ENCODE results near the gene PDK2. TPM values are rescaled to one million over a fixed set of nuclear protein-coding genes. Genes with fewer than 3 reads are reported as not detected.

PDK2 gene
- total and polyA plus RNA-seq, 2 of the 4 experiments (the other 2 are of a cell fraction) = 26.7 to 104 TPM

- no peak overlapping the region for H3K4ac ChIP-seq (ENCODE audit: low read depth, low read length)
- no peak overlapping the region for H2BK120ac ChIP-seq (ENCODE audit: low read depth, low read length)
- H3K9me3 ChIP-seq (ENCODE audit: control insufficient read depth, insufficient read depth, low read length) = no peaks in the 10 kb centered on the region
- H3K4me3 ChIP-seq (ENCODE audit: insufficient read depth, low read depth, low read length) = no peak overlapping the region
- no peak overlapping the region for H2BK20ac ChIP-seq (ENCODE audit: low read depth, low read length)
- BruUV-seq (replicated peaks) = no TSS peak
- no peak for TF ChIP-seq MXI1 (IDR thresholded peaks at IDR 0.05; ENCODE audit: borderline replicate concordance, low read depth, low read length)
- TF ChIP-seq MAFK (IDR thresholded peaks at IDR 0.05; ENCODE audit: low read depth, low read length) = no peak
- no peak for TF ChIP-seq CTCF (conservative IDR thresholded peaks at IDR 0.05; ENCODE audit: low read depth, low read length)
- TF ChIP-seq POLR2A (IDR thresholded peaks at IDR 0.05; ENCODE audit: low read depth, low read length) = no peak
- TF ChIP-seq FOS (IDR thresholded peaks at IDR 0.05; ENCODE audit: low read depth, low read length) = no peak
- no peak for TF ChIP-seq NFE2L2 (IDR thresholded peaks at IDR 0.05; ENCODE audit: low read depth, low read length)
- TF ChIP-seq CEBPB (IDR thresholded peaks at IDR 0.05; ENCODE audit: low read depth, low read length) = no peak
- no peak for TF ChIP-seq BHLHE40 (IDR thresholded peaks at IDR 0.05; ENCODE audit: low read depth, low read length)
- TF ChIP-seq SMC3 (IDR thresholded peaks at IDR 0.05; ENCODE audit: low read depth, low read length) = no peak
- TF ChIP-seq RFX5 (IDR thresholded peaks at IDR 0.05; ENCODE audit: low read depth, low read length) = no peak
- no peak for TF ChIP-seq CHD1 (IDR thresholded peaks at IDR 0.05; ENCODE audit: low read depth, low read length)
- no peak for TF ChIP-seq MAZ (IDR thresholded peaks at IDR 0.05; ENCODE audit: borderline replicate concordance, low read depth, low read length)
- TF ChIP-seq RAD21 (IDR thresholded peaks at IDR 0.05; ENCODE audit: low read length) = no peak
- ChIA-PET CTCF (no interaction called here), POLR2A (ENCODE audit: unreplicated experiment) (no interaction called here)
- no CpG with 5 or more reads among the region's 6 CpGs for WGBS, 2 experiments (ENCODE audit: extremely low coverage in 2 of 2, insufficient read length in 1 of 2)
- dilution Hi-C loops (cut with HindIII; ENCODE audit: low sequenced_read_pairs, unreplicated experiment) = no loop called here
- H2BK5ac ChIP-seq (ENCODE audit: low read depth, low read length, poor library complexity, severe bottlenecking) = no peak overlapping the region
- H3K4me1 ChIP-seq (ENCODE audit: control insufficient read depth, insufficient read depth, low read length) = peaks cover 5% of the 10 kb centered on the region; the same call in 1 of the 2 replicates
- no peak overlapping the region for H3K18ac ChIP-seq (ENCODE audit: low read depth, low read length)
- peak overlapping the region; percentile 84 for H2AK9ac ChIP-seq (replicated peaks; ENCODE audit: low read depth, low read length, poor library complexity)
- no peaks in the 10 kb centered on the region; the same call in 1 of the 2 replicates for H4K20me1 ChIP-seq (ENCODE audit: insufficient read depth, low read length)
- no peak overlapping the region for H4K91ac ChIP-seq (ENCODE audit: insufficient read depth, low read depth, low read length)
- H3K9me1 ChIP-seq (ENCODE audit: insufficient read depth, low read length) = peaks cover 24% of the 10 kb centered on the region
- H3K27me3 ChIP-seq (ENCODE audit: control insufficient read depth, insufficient read depth, low read length) = no peaks in the 10 kb centered on the region
- intact Hi-C loops (cut with micrococcal nuclease) = no loop called here
- H2AFZ ChIP-seq (replicated peaks; ENCODE audit: low read length, poor library complexity) = no peak overlapping the region
- peaks cover 54% of the 10 kb centered on the region for H3K36me3 ChIP-seq (ENCODE audit: control insufficient read depth, insufficient read depth, low read length)
- no peak overlapping the region for H2BK15ac ChIP-seq (ENCODE audit: low read depth, low read length)
- no peak overlapping the region for H3K56ac ChIP-seq (ENCODE audit: extremely low read depth, insufficient read depth, low read length)
- no peak overlapping the region for H3K4me2 ChIP-seq (ENCODE audit: low read depth, low read length)
- no peak overlapping the region for H2AK5ac ChIP-seq (ENCODE audit: low read depth, low read length)
- no peak overlapping the region for H3K23ac ChIP-seq (ENCODE audit: low read depth, low read length)
- peaks cover 33 to 69% of the 10 kb centered on the region in 2 experiments for H3K79me1 ChIP-seq (ENCODE audit: low read depth in 1 of 2, low read length in 2 of 2)
- no peak overlapping the region for H4K8ac ChIP-seq (ENCODE audit: low read depth in 2 of 2, low read length in 2 of 2)
- DNase-seq = no peak
- in situ Hi-C loops (cut with MboI; ENCODE audit: low sequenced_read_pairs) = no loop called here
- H3K14ac ChIP-seq (replicated peaks; ENCODE audit: low read depth, low read length) = no peak overlapping the region
- no peak overlapping the region for H3K27ac ChIP-seq (ENCODE audit: insufficient read depth, low read length)
- H3K9ac ChIP-seq (ENCODE audit: low read depth, low read length) = no peak overlapping the region
- no peak overlapping the region for H4K5ac ChIP-seq (ENCODE audit: low read depth, low read length)
- no peak for ATAC-seq (ENCODE audit: low read depth)
Observed at GRCh38 chr17:50071692-50072091, 23.5 kb upstream of the PDK2 start.
